ENCODE measurements around the gene KRT81.

Gene KRT81

DNA sequence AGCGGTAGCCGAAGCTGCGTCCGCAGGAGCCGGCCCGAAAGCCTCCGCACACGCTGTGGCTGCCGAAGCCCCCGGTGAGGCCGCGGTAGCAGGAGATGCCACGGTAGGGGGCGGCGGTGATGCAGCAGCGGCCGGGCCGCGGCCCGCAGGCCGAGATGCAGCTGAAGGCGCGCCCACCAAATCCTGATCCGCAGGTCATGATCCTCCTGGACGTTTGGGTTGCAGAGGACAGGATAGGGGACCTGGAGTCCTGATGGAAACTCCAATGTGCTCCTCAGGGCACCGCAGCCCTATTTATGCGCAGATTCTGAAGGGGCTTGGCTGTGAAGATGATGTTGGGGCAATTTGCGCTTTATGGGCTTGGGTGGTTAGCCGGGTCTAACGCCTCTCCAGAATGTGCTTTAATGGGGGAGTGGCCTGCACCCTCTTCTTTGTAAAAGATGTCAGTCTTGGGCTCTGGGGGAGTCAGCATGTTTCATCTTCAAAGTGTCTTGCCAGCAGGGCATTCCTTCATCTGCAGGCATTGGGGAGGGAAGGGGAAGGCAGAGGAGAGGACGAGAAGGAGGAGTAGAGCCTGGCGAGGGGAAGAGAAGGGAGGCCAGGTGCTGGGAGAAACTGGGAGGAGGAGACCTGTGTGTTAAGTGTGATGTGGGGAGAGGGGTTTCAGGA, at the start of gene KRT81:
TSS of gene KRT81 (minus strand) at position 268 of the 669 bp plus-strand sequence. CDS start at position 199, 69 bp downstream.
- no peak for DNase-seq

- DNase-seq = no peak
These were observed 47.1 kb upstream of the KRT81 start for GRCh38 chr12:52338241-52338960.

DNA sequence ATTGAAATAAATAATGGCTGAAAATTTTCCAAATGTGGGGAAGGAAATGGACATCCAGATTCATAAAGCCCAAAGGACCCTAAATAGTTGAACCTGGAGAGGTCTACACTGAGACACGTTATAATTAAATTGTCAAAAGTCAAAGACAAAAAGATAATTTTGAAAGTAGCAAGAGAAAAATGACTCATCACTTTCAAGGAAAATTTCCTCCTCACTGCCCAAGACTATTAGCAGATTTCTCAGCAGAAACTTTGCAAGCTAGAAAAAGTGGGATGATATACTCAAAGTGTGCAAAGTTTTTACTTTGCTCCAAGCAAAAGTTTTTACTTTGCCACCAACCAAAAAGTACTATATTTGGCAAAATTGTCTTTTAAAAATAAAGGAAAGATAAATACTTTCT, 45.7 kb upstream of the KRT81 start:
- no peak for DNase-seq

GRCh38 chr12:52336641-52337040, 45.3 kb upstream of the KRT81 start:
- DNase-seq = no peak

DNA sequence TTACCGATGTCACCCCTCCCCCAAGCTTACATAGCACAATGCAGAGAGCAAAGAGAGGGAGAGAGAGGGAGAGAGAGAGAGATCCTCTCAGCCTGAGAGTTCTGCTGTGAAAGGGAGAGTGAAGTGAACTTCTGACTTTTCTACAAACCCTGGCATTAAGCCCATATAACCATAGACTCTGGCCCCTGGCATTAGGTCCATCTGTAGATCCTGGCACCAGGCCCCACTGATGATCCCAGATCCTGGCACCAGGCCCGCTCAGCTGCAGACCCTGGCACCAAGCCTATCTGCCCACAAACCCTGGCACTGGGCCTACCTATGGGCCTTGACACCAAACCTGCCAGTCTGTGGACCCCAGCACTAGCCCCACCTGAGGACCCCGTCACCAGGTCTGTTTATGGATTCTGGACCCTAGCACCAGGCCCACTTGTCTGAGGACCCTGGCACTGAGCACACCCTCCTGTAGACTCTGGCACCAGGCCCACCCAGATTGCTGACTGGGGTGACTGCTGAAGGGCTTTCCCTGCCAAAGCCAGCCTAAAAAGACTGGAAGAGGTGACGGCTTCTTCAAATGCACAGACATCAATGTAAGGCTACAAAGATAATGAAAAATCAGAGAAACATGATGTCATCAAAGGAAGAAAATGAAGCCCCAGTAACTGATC, 44.4 kb upstream of the KRT81 start:
- no peak for DNase-seq

DNA sequence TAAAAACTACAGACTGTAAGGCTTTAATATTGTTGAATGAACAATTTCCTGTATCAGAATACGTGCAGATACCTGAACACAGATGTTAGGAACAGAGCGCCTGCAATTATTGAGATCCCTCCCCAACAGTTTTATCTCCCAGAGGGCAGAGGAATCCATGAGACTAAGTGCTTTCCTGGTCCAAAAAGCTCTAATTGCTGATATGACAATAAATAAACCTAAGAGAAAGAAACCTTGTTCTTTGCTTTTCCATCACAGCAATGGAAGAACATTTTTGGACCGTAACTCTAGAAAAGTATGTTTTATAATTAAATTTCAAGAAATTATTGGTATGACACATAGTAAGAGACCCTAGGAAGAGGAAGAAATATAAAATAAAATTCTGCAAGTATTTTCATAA, 42.9 kb upstream of the KRT81 start:
- DNase-seq = no peak

DNA sequence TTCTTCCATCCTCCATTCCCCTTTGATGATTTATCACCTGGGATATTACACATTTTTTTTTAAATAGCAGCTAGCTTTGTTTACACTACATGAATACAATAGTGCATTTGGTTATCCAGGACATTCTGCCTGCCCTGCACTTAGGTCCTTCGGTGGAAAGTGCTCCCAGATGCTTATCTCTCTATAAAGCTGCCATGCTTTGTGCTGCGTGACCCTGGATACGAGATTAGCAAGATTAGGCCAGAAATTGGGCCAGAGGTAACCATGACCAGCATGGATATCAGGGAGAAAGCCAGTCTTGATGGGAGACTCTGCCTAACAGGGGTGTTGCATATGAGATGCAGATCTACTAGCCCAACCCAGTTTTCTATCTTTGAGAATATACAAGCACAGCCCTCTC, 42.0 kb upstream of the KRT81 start:
- no peak for DNase-seq

- DNase-seq = no peak
These were observed 41.0 kb upstream of the KRT81 start for GRCh38 chr12:52332381-52332780.

- DNase-seq = no peak
These were observed 40.5 kb upstream of the KRT81 start for GRCh38 chr12:52331833-52332232.

DNA sequence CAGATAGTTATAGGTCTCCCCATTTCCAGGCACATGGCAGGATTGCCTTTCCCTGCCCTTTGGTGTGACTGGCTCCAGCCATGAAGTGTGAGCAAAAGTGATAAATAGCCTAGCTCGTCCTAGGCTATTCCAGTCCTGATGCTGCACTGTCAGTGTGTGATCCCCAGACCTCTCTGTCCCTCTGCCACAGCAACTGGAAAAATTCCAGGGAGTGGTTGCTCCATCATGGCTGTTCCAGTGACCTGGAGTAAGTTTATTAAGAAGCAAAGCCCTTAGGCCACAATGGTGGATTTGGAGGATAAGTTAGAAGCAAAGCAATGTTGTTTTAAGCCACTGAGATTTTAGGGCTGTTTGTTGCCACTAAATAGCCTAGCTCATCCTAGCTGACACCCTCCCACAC, 39.7 kb upstream of the KRT81 start:
- DNase-seq = no peak

DNA sequence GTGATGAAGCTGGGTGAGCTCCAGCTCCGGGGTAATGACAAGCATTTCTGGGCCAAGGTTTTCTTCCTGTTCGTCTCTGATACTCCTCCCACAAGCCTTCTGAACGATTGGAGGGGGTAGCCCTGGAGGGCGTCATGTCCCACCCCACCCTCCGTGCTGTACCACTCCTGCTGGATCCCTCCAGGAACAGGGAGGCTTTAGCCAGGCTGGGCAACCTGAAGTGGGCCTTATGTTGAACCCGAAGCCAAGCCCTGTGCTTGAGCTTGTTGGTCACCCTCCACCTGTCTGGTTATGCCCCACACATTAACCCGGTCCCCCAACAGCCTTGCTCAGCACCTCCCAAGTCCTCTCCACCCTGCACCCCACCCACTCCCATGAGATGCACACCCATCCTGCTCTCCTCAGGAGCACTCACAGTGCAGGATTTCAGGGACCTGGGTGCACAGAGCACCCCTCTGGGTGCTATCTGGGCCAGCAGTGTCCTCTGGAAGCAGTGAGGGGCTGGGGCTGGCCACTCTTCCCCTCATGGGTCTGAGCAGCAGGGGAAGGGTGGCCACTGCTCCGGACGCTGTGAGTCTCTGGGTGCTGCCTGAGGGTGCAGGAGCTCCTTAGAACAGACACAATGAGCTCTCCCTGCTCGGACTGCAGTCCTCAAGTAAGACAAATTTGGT, 36.6 kb upstream of the KRT81 start:
- no peak for DNase-seq

- DNase-seq = peak; percentile 83
These were observed 35.9 kb upstream of the KRT81 start for GRCh38 chr12:52327052-52327829.

- no peak for DNase-seq
These were observed 32.8 kb upstream of the KRT81 start for GRCh38 chr12:52324153-52324444.

DNA sequence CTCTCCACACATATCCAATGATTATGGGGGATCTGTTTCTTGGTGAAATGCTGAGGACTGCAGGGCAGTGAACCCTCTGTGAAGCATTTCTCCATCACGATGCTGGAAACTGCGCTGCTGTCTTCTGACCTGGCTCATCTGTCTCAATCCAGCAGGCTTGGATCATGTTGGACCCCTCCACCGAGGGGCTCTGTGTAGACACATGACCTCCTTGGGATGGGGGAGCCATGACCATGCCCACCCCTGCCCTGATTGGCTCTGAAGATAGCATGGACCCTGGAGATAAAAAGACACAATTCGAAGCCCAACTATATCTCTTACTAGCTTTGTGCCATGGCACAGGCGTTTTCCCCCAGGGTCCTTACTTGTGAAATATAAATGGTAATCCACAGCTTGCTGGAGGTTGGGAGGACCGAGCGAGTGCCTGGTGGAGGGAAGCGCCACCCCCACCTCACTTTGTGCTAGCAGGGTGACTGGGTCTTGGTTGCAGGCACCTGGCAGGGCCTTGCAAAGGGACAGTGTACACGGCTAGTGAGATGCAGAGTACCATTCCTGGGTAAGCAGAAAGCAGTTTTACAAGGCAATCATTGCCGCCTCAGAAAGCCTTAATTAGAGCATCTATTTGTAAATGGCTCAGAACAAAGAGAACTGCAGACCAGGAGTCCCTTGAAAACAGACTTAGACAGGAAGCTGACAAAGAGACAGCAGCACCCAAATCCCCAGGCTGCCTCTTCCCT, 32.2 kb upstream of the KRT81 start:
- DNase-seq = no peak

DNA sequence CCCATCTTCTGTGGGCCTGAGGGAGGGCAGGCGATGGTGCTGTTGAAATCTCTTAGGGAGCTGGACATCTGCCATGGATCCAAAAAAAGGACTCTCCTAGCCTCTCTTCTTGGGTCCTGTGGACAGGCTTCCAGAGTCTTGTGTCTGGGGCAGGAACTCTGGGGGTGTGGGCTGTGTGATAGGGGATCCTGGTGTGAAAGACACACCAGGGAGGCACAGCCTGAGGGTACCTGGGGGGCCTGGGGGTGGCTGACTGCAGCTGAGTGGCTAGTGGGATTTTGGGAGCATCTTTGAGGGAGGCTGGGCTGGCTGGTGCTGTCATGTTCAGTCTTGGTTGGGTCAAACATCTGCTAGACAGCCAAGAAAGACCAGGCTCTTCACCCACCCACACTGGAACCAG, 31.7 kb upstream of the KRT81 start:
- DNase-seq = no peak

- DNase-seq = no peak
These were observed 30.7 kb upstream of the KRT81 start for GRCh38 chr12:52322069-52322468.

GRCh38 chr12:52321418-52321817, 30.1 kb upstream of the KRT81 start:
- peak; percentile 18 for DNase-seq

- DNase-seq = no peak
These were observed 29.6 kb upstream of the KRT81 start, which contains the start of gene KRT83 for GRCh38 chr12:52320784-52321400. Gene KRT83 (minus strand): TSS chr12:52321398. CDS start chr12:52321335, 63 bp downstream.

GRCh38 chr12:52319097-52319496, 27.8 kb upstream of the KRT81 start:
- DNase-seq = no peak

DNA sequence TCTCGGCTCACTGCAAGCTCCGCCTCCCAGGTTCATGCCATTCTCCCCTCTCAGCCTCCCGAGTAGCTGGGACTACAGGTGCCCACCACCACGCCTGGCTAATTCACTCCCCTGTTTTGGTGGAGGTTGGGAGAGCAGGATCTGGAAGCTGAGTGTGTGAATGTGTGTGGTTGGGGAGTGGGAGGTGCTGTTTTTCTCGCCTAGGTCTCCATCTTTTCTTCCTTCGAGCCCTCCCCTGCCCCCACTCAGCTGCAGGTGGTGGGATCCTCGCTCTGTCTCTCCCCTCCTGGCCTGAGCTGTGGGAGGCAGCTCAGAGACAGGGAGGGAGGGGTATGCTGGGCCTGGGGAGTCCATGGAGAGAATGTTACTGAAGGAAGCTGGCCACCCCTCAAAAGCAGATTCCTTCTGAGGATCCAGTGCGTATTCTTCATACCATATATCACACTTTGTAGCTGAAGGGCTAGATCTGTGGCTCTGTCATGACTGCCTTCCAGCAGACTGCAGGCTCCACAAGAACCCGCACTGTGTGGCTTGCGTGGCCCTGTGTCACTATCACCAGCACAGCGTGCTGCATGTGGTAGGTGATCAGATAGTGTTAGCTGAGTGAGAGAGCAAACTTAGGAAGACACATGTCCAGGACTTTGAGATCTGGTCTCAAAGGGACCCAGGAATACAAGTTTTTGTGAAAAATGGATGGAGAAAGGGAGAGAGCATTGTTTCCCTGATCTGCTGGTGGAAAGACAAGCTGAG, 27.1 kb upstream of the KRT81 start:
- no peak for DNase-seq
